ENCODE results near the gene FXR2.

The FXR2 gene

DNA sequence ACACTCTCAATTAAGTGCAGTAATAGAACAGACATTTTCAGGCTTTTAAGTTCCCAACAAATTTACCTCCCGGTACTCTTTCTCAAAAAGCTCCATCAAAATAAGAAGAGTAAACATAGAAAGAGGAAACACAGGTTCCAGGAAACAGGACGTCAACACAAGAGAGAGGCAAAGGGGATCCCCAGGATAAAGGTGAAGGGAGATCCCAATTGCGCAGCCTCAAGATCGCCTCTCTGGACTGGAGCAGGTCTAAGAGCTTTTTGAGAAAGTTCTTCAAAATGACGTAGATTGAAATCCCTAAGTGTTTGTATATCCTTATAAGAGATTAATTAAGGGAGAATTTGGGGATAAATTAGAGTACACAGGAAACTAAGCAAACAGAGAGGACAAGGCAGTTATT lies 3.9 kb upstream of the FXR2 start:
- no peak overlapping the region for H3K4me3 ChIP-seq (replicated peaks; ENCODE audit: low read depth, low read length)
- TF ChIP-seq, protein P1, sequence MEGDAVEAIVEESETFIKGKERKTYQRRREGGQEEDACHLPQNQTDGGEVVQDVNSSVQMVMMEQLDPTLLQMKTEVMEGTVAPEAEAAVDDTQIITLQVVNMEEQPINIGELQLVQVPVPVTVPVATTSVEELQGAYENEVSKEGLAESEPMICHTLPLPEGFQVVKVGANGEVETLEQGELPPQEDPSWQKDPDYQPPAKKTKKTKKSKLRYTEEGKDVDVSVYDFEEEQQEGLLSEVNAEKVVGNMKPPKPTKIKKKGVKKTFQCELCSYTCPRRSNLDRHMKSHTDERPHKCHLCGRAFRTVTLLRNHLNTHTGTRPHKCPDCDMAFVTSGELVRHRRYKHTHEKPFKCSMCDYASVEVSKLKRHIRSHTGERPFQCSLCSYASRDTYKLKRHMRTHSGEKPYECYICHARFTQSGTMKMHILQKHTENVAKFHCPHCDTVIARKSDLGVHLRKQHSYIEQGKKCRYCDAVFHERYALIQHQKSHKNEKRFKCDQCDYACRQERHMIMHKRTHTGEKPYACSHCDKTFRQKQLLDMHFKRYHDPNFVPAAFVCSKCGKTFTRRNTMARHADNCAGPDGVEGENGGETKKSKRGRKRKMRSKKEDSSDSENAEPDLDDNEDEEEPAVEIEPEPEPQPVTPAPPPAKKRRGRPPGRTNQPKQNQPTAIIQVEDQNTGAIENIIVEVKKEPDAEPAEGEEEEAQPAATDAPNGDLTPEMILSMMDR (IDR thresholded peaks at IDR 0.05; ENCODE audit: low read depth, low read length, missing control alignments), result no peak
- no peak for DNase-seq (ENCODE audit: extremely low read depth, low read depth)

DNA sequence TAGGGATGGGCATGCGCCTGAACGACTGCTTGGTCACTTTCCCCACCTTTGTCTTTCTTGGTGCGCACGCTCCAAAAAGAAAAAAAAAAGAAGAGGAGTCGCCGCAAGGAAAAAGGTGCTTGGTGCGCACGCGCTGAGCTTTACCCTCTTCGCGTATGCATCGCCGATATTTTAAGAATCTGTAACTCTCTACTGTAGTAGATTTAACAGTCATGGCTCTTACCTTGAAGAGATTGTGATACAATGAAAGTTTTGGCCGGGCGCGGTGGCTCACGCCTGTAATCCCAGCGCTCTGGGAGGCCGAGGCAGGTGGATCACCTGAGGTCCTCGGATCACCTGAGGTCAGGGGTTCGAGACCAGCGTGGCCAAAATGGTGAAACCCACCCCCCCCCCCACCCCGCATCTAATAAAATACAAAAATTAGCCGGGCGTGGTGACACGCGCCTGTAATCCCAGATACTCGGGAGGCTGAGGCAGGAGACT lies 609 bp upstream of the FXR2 start:
- no peak for DNase-seq (ENCODE audit: extremely low read depth, low read depth)
- H3K4me3 ChIP-seq (replicated peaks; ENCODE audit: low read depth, low read length), result peak overlapping the region; percentile 88
- TF ChIP-seq, protein P1 (IDR thresholded peaks at IDR 0.05; ENCODE audit: low read depth, low read length, missing control alignments), result no peak

DNA sequence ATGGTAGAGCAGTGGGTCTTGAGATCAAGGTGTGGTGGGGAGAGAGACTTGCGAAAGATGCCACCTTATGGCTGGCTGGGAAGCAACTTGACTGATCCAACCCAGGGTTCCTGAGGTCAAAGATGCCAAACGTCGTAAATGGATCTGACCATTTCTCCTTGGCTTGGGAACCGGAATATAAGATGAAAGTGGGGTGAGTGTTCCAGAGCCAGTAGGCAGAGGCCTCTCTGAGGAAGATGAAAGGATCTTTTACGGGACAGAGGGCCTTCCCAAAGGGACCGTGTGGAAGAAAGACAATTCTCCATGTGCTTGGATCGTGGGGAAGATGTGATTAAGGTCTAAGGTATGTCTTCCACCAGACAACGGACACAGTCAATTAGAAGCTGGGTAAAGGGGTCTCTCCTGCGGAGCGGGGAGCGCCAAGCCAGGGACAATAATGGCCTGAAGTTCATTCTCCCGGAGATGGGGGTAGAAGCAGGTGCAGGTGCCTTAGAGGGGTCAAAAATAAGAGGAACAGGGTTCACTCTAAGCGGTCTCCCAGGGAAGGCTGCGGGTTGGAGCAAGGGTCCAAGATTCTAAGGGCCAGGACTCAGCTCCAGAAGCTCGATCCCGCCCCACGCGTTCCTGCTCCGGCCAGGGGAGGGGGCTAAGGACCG lies 800 bp downstream of the FXR2 start:
- TF ChIP-seq, protein P1 (IDR thresholded peaks at IDR 0.05; ENCODE audit: low read depth, low read length, missing control alignments), result no peak
- no peak for DNase-seq (ENCODE audit: extremely low read depth, low read depth)
- peak overlapping the region; percentile 88 for H3K4me3 ChIP-seq (replicated peaks; ENCODE audit: low read depth, low read length)

DNA sequence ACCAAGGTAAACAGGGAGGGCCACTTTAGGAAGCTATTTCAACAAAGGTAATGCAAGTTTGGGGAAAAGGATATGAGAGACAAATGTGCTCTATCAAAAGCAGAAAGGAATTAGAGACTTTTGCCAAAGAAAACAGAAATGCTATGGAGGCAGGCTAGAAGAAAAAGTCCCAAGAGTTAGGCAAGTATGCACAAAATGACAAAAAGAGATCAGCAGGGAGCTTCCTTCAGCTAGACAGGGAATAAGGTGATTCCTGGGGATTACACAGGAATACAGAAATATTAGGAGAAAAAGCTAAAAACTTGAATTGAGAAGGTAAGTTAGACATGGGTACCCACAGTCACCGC lies 2.4 kb downstream of the FXR2 start:
- TF ChIP-seq, protein P1 (IDR thresholded peaks at IDR 0.05; ENCODE audit: low read depth, low read length, missing control alignments), result no peak
- peak overlapping the region; percentile 88 for H3K4me3 ChIP-seq (replicated peaks; ENCODE audit: low read depth, low read length)
- DNase-seq (ENCODE audit: extremely low read depth, low read depth), result no peak

DNA sequence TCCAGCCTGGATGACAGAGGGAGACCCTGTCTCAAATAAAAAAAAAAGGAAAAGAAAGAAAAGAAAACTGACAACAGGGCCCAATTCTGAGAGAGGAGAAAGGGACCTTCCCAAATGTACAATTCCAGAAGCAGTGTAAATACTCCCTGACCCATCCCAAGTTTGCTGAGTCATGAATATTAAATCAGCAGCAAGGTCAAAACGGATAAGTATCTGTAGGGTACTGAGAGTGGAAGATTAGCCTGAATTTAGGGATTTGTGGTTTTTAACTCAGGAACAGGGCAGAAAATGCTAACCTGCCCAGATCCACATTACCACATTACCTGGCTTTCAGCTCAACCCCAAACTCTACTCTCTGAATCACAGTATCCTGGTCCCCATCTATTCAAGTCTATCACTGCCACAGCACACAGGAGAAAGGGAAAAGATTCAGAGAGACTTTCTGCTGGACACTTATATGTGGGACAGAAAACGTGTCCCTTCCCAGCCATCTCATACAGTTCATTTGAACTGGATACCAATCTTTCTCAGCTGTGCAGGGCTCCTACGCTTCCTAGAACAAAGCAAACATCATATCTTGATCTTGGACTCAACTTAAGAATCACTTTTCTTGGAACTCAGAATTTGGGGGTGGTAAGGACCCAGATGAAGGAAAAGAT lies 2.9 kb downstream of the FXR2 start:
- DNase-seq (ENCODE audit: extremely low read depth, low read depth), result no peak
- TF ChIP-seq, protein P1 (IDR thresholded peaks at IDR 0.05; ENCODE audit: low read depth, low read length, missing control alignments), result no peak
- peak overlapping the region; percentile 88 for H3K4me3 ChIP-seq (replicated peaks; ENCODE audit: low read depth, low read length)

DNA sequence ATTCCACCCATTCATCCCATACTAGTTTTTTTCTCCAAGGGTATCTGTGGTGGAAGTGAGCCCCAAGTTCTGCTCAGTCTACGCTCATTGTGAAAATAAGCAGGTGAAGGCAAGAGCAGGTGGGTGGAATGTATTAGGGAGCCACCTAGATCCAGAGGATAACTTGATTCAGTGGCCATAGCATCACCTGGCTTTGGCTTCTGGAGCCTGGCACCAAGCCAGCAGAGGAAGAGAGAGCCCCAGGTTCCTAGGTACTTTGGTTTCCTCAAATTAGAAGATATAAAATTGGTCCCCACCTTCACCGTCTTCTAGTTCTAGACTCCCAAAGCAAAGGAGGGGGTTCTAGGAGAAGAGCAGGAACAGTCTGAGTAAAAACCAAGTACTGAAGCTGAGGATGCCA lies 4.1 kb downstream of the FXR2 start:
- TF ChIP-seq, protein P1 (IDR thresholded peaks at IDR 0.05; ENCODE audit: low read depth, low read length, missing control alignments), result no peak
- no peak for DNase-seq (ENCODE audit: extremely low read depth, low read depth)
- H3K4me3 ChIP-seq (replicated peaks; ENCODE audit: low read depth, low read length), result no peak overlapping the region
